GM06990 (cell line): ENCODE measurements around the gene ANO10.
"Not testable (repeated sequence)": the region's sequence is repeated elsewhere in the genome, so short reads cannot be mapped to it uniquely, and the experiment has no call there.

Experiments used
- DNase-seq: peaks from one replicate; pipeline ENCODE4 v3.0.0-alpha.2; 2011; ENCODE audit not compliant: insufficient read length; ENCODE audit errors: extremely low read depth
- H3K27me3 ChIP-seq: replicated peaks from 2 replicates; pipeline ENCODE4 v1.6.0; 2011; ENCODE audit warnings: low read length; ENCODE audit not compliant: control insufficient read depth, insufficient read depth
- H3K36me3 ChIP-seq: 2 replicates; pipeline ENCODE4 v1.5.1; 2011; ENCODE audit warnings: low read length; ENCODE audit not compliant: control insufficient read depth, insufficient read depth
- H3K4me3 ChIP-seq: replicated peaks from 2 replicates; pipeline ENCODE4 v1.5.1; 2011; ENCODE audit warnings: low read depth, mild to moderate bottlenecking, control low read depth, low read length
- CTCF ChIP-seq: IDR thresholded peaks from 2 replicates; pipeline ENCODE4 v1.5.1; 2011; ENCODE audit warnings: low read length, control low read depth, mild to moderate bottlenecking, inconsistent platforms; ENCODE audit not compliant: insufficient read depth, poor library complexity, severe bottlenecking

Gene ANO10

GRCh38 chr3:43489930-43490329, 131.9 kb downstream of the ANO10 start:
- TF ChIP-seq CTCF: no peak
- Histone ChIP-seq H3K36me3 (no peaks in the 10 kb centered on the region), H3K27me3 (no peaks in the 10 kb centered on the region), H3K4me3 (no peak overlapping the region)
- no peak for DNase-seq

GRCh38 chr3:43485931-43486330, 135.9 kb downstream of the ANO10 start:
- Histone ChIP-seq H3K27me3 (no peaks in the 10 kb centered on the region), H3K4me3 (no peak overlapping the region), H3K36me3 (no peaks in the 10 kb centered on the region)
- TF ChIP-seq CTCF: no peak
- DNase-seq: no peak

GRCh38 chr3:43484926-43485488, 136.8 kb downstream of the ANO10 start:
- Histone ChIP-seq H3K4me3 (no peak overlapping the region), H3K27me3 (no peaks in the 10 kb centered on the region), H3K36me3 (no peaks in the 10 kb centered on the region)
- DNase-seq: no peak
- no peak for TF ChIP-seq CTCF

GRCh38 chr3:43481375-43481774, 140.4 kb downstream of the ANO10 start:
- no peaks in the 10 kb centered on the region for H3K27me3 ChIP-seq
- no peak for TF ChIP-seq CTCF
- DNase-seq: no peak
- H3K4me3 ChIP-seq: no peak overlapping the region
- H3K36me3 ChIP-seq: no peaks in the 10 kb centered on the region

- not testable (repeated sequence) for DNase-seq, H3K27me3 ChIP-seq, H3K4me3 ChIP-seq, H3K36me3 ChIP-seq
Observed at GRCh38 chr3:43478839-43479238, 143.0 kb downstream of the ANO10 start.

GRCh38 chr3:43478118-43478785, 143.6 kb downstream of the ANO10 start:
- no peak for DNase-seq
- no peak overlapping the region for H3K4me3 ChIP-seq
- TF ChIP-seq CTCF: no peak
- no peaks in the 10 kb centered on the region for H3K27me3 ChIP-seq
- no peaks in the 10 kb centered on the region for H3K36me3 ChIP-seq
